Stimulated activated effector memory CD8-positive, alpha-beta T cell treated with anti-CD3 and anti-CD28 coated beads, Interleukin-12 subunit alpha, Interleukin-12 subunit beta, amount 100 ng/mL, for 72 hours (primary cell): ENCODE results near the gene CCNB1IP1.
"Not testable (repeated sequence)": the region's sequence is repeated elsewhere in the genome, so short reads cannot be mapped to it uniquely, and the experiment has no call there.

ENCODE experiments used
- ATAC-seq: fragments of 150-1000 bp; cut with Tn5 transposase; 2 replicates; pipeline ENCODE4 v1.10.0; 2021
- DNase-seq, 2 donors: peaks; one replicate each; pipeline ENCODE4 v3.0.0; 2021 to 2022; ENCODE audit warnings: low spot score in 2 of 2
- H3K27ac Mint-ChIP-seq: one replicate; pipeline ENCODE4 v1.8.0; 2022; ENCODE audit warnings: mild to moderate bottlenecking, mixed read lengths
- H3K36me3 Mint-ChIP-seq: one replicate; pipeline ENCODE4 v1.8.0; 2022; ENCODE audit warnings: mild to moderate bottlenecking, mixed read lengths
- H3K4me1 Mint-ChIP-seq: one replicate; pipeline ENCODE4 v1.8.0; 2022; ENCODE audit warnings: mixed read lengths
- H3K4me3 Mint-ChIP-seq: one replicate; pipeline ENCODE4 v1.8.0; 2022; ENCODE audit warnings: mild to moderate bottlenecking, mixed read lengths
- H3K9me3 Mint-ChIP-seq: one replicate; pipeline ENCODE4 v1.8.0; 2022; ENCODE audit warnings: mixed read lengths

Gene CCNB1IP1

GRCh38 chr14:20332788-20333493 is at the start of gene CCNB1IP1:
Gene CCNB1IP1, minus strand, starts transcription at chr14:20333279. Its CDS starts 16,756 bp downstream, at chr14:20316523.
- DNase-seq (peak; percentile 15 to 73), ATAC-seq (peak; percentile 98)
- peak within 1 kb of the TSS; percentile 91 for H3K27ac Mint-ChIP-seq
- H3K9me3 Mint-ChIP-seq, result no peaks in the 10 kb centered on the region
- peak within 1 kb of the TSS; percentile 92 for H3K4me3 Mint-ChIP-seq
- peaks cover 22% of the 10 kb centered on the region for H3K4me1 Mint-ChIP-seq
- peaks cover 35% of the 10 kb centered on the region for H3K36me3 Mint-ChIP-seq

- H3K27ac Mint-ChIP-seq, result peak overlapping the region; percentile 63
- ATAC-seq, result no peak
- DNase-seq, result no peak
Measured at GRCh38 chr14:20382526-20382925, 49.4 kb upstream of the CCNB1IP1 start.

GRCh38 chr14:20381341-20381740 is 48.3 kb upstream of the CCNB1IP1 start:
- peaks cover 100% of the 10 kb centered on the region for H3K36me3 Mint-ChIP-seq
- H3K9me3 Mint-ChIP-seq, result no peaks in the 10 kb centered on the region
- H3K4me3 Mint-ChIP-seq, result no peak overlapping the region
- peak overlapping the region; percentile 63 for H3K27ac Mint-ChIP-seq
- no peaks in the 10 kb centered on the region for H3K4me1 Mint-ChIP-seq
- no peak for ATAC-seq
- no peak for DNase-seq

More at GRCh38 chr14:20382526-20382925, 49.4 kb upstream of the CCNB1IP1 start:
- Mint-ChIP-seq H3K4me1 (no peaks in the 10 kb centered on the region), H3K36me3 (peaks cover 100% of the 10 kb centered on the region), H3K4me3 (no peak overlapping the region), H3K9me3 (no peaks in the 10 kb centered on the region)

GRCh38 chr14:20380681-20381080 is 47.6 kb upstream of the CCNB1IP1 start:
- Mint-ChIP-seq H3K4me1 (no peaks in the 10 kb centered on the region), H3K36me3 (peaks cover 100% of the 10 kb centered on the region), H3K4me3 (no peak overlapping the region), H3K27ac (peak overlapping the region; percentile 63), H3K9me3 (no peaks in the 10 kb centered on the region)
- DNase-seq (no peak), ATAC-seq (no peak)

- H3K27ac Mint-ChIP-seq, result no peak overlapping the region
- peaks cover 100% of the 10 kb centered on the region for H3K36me3 Mint-ChIP-seq
- DNase-seq, result no peak
- H3K4me1 Mint-ChIP-seq, result no peaks in the 10 kb centered on the region
- ATAC-seq, result no peak
- H3K9me3 Mint-ChIP-seq, result no peaks in the 10 kb centered on the region
- no peak overlapping the region for H3K4me3 Mint-ChIP-seq
Measured at GRCh38 chr14:20379743-20380142, 46.7 kb upstream of the CCNB1IP1 start.

- no peaks in the 10 kb centered on the region for H3K9me3 Mint-ChIP-seq
- peaks cover 100% of the 10 kb centered on the region for H3K36me3 Mint-ChIP-seq
- H3K27ac Mint-ChIP-seq, result no peak overlapping the region
- no peaks in the 10 kb centered on the region for H3K4me1 Mint-ChIP-seq
- ATAC-seq (no peak), DNase-seq (no peak)
- H3K4me3 Mint-ChIP-seq, result no peak overlapping the region
Measured at GRCh38 chr14:20377171-20377570, 44.1 kb upstream of the CCNB1IP1 start.

- no peak overlapping the region for H3K4me3 Mint-ChIP-seq
- H3K9me3 Mint-ChIP-seq, result no peaks in the 10 kb centered on the region
- ATAC-seq (no peak), DNase-seq (no peak)
- peaks cover 100% of the 10 kb centered on the region for H3K36me3 Mint-ChIP-seq
- no peaks in the 10 kb centered on the region for H3K4me1 Mint-ChIP-seq
- peak overlapping the region; percentile 74 for H3K27ac Mint-ChIP-seq
Measured at GRCh38 chr14:20376071-20376588, 43.1 kb upstream of the CCNB1IP1 start.

GRCh38 chr14:20375471-20375870 is 42.4 kb upstream of the CCNB1IP1 start:
- ATAC-seq (no peak), DNase-seq (no peak)
- Mint-ChIP-seq H3K9me3 (no peaks in the 10 kb centered on the region), H3K4me3 (no peak overlapping the region), H3K27ac (peak overlapping the region; percentile 74), H3K36me3 (peaks cover 100% of the 10 kb centered on the region), H3K4me1 (no peaks in the 10 kb centered on the region)

GRCh38 chr14:20372796-20373195 is 39.7 kb upstream of the CCNB1IP1 start:
- ATAC-seq, result peak; percentile 55
- H3K36me3 Mint-ChIP-seq, result peaks cover 100% of the 10 kb centered on the region
- no peaks in the 10 kb centered on the region for H3K9me3 Mint-ChIP-seq
- peak overlapping the region; percentile 74 for H3K27ac Mint-ChIP-seq
- H3K4me3 Mint-ChIP-seq, result no peak overlapping the region
- DNase-seq, result no peak
- H3K4me1 Mint-ChIP-seq, result peaks cover 8% of the 10 kb centered on the region

- peaks cover 25% of the 10 kb centered on the region for H3K4me1 Mint-ChIP-seq
- no peaks in the 10 kb centered on the region for H3K9me3 Mint-ChIP-seq
- H3K36me3 Mint-ChIP-seq, result peaks cover 93% of the 10 kb centered on the region
- H3K27ac Mint-ChIP-seq, result peak overlapping the region; percentile 78
- H3K4me3 Mint-ChIP-seq, result no peak overlapping the region
- DNase-seq (no peak), ATAC-seq (peak; percentile 53)
Measured at GRCh38 chr14:20365928-20366327, 32.8 kb upstream of the CCNB1IP1 start.

GRCh38 chr14:20358474-20358873 is 25.4 kb upstream of the CCNB1IP1 start:
- H3K4me3 Mint-ChIP-seq, DNase-seq, H3K4me1 Mint-ChIP-seq, ATAC-seq, H3K9me3 Mint-ChIP-seq: not testable (repeated sequence)
- Mint-ChIP-seq H3K27ac (peak overlapping the region; percentile 76), H3K36me3 (peaks cover 82% of the 10 kb centered on the region)

- ATAC-seq, result no peak
- peaks cover 9% of the 10 kb centered on the region for H3K4me1 Mint-ChIP-seq
- DNase-seq, result no peak
- no peak overlapping the region for H3K27ac Mint-ChIP-seq
- peaks cover 89% of the 10 kb centered on the region for H3K36me3 Mint-ChIP-seq
- no peaks in the 10 kb centered on the region for H3K9me3 Mint-ChIP-seq
- H3K4me3 Mint-ChIP-seq, result no peak overlapping the region
Measured at GRCh38 chr14:20356422-20356821, 23.3 kb upstream of the CCNB1IP1 start.

- H3K27ac Mint-ChIP-seq, result no peak overlapping the region
- no peak for ATAC-seq
Measured at GRCh38 chr14:20350860-20351259, 17.8 kb upstream of the CCNB1IP1 start.

GRCh38 chr14:20350282-20350681 is 17.2 kb upstream of the CCNB1IP1 start:
- ATAC-seq, result no peak
- peaks cover 100% of the 10 kb centered on the region for H3K36me3 Mint-ChIP-seq
- no peak overlapping the region for H3K4me3 Mint-ChIP-seq
- H3K9me3 Mint-ChIP-seq, result no peaks in the 10 kb centered on the region
- no peak for DNase-seq
- H3K27ac Mint-ChIP-seq, result no peak overlapping the region
- peaks cover 6% of the 10 kb centered on the region for H3K4me1 Mint-ChIP-seq

More at GRCh38 chr14:20350860-20351259, 17.8 kb upstream of the CCNB1IP1 start:
- Mint-ChIP-seq H3K36me3 (peaks cover 100% of the 10 kb centered on the region), H3K4me1 (peaks cover under 1% of the 10 kb centered on the region), H3K4me3 (no peak overlapping the region), H3K9me3 (no peaks in the 10 kb centered on the region)
- no peak for DNase-seq

- Mint-ChIP-seq H3K9me3 (no peaks in the 10 kb centered on the region), H3K36me3 (peaks cover 96% of the 10 kb centered on the region), H3K27ac (no peak overlapping the region), H3K4me3 (no peak overlapping the region), H3K4me1 (peaks cover 24% of the 10 kb centered on the region)
- ATAC-seq (no peak), DNase-seq (no peak)
Measured at GRCh38 chr14:20347747-20348146, 14.7 kb upstream of the CCNB1IP1 start.

GRCh38 chr14:20346713-20347112 is 13.6 kb upstream of the CCNB1IP1 start:
- Mint-ChIP-seq H3K27ac (no peak overlapping the region), H3K9me3 (no peaks in the 10 kb centered on the region), H3K4me3 (no peak overlapping the region), H3K4me1 (peaks cover 24% of the 10 kb centered on the region), H3K36me3 (peaks cover 90% of the 10 kb centered on the region)
- DNase-seq (no peak), ATAC-seq (no peak)
